GM23248 (cell line): ENCODE measurements around the gene PRR27. TPM values are rescaled to one million over a fixed set of nuclear protein-coding genes. Genes with fewer than 3 reads are reported as not detected.

Experiments
- DNase-seq: peaks from one replicate; pipeline ENCODE4 v3.0.0-alpha.2; 2015
- H2AFZ ChIP-seq: fragments of 200-600 bp; sonication (generic); 2 replicates; pipeline ENCODE4 v1.6.1; 2016; ENCODE audit warnings: antibody characterized with exemption
- H3F3A ChIP-seq: fragments of 200-600 bp; sonication (generic); 2 replicates; pipeline ENCODE4 v1.6.1; 2016; ENCODE audit warnings: mild to moderate bottlenecking, antibody characterized with exemption, mixed run types; ENCODE audit not compliant: insufficient read depth
- H3K27ac ChIP-seq: fragments of 200-600 bp; sonication (generic); 2 replicates; pipeline ENCODE4 v1.5.1; 2016; ENCODE audit warnings: mild to moderate bottlenecking
- H3K27me3 ChIP-seq: fragments of 200-600 bp; sonication (generic); replicated peaks from 2 replicates; pipeline ENCODE4 v1.6.1; 2016; ENCODE audit warnings: mild to moderate bottlenecking; ENCODE audit not compliant: insufficient read depth
- H3K36me3 ChIP-seq: fragments of 200-600 bp; sonication (generic); 2 replicates; pipeline ENCODE4 v1.6.1; 2016; ENCODE audit warnings: low read depth, mild to moderate bottlenecking
- H3K4me1 ChIP-seq: fragments of 200-600 bp; sonication (generic); 2 replicates; pipeline ENCODE4 v1.6.1; 2016; ENCODE audit warnings: mild to moderate bottlenecking; ENCODE audit not compliant: insufficient read depth
- H3K4me2 ChIP-seq: fragments of 200-600 bp; sonication (generic); one replicate; pipeline ENCODE4 v1.6.1; 2016; ENCODE audit warnings: mild to moderate bottlenecking; ENCODE audit not compliant: unreplicated experiment
- H3K4me3 ChIP-seq: fragments of 200-600 bp; sonication (generic); 2 replicates; pipeline ENCODE4 v1.5.1; 2016; ENCODE audit warnings: mild to moderate bottlenecking
- H3K79me2 ChIP-seq: fragments of 200-600 bp; sonication (generic); 2 replicates; pipeline ENCODE4 v1.6.1; 2016; ENCODE audit warnings: mild to moderate bottlenecking; ENCODE audit not compliant: insufficient read depth
- H3K9ac ChIP-seq: fragments of 200-600 bp; sonication (generic); 2 replicates; pipeline ENCODE4 v1.6.1; 2016; ENCODE audit warnings: mild to moderate bottlenecking
- H3K9me2 ChIP-seq: fragments of 200-600 bp; sonication (generic); 2 replicates; pipeline ENCODE4 v1.6.1; 2016; ENCODE audit warnings: mixed run types, mild to moderate bottlenecking, moderate library complexity; ENCODE audit not compliant: insufficient read depth
- H3K9me3 ChIP-seq: fragments of 200-600 bp; sonication (generic); one replicate; pipeline ENCODE4 v1.6.1; 2017; ENCODE audit warnings: low read depth
- H4K20me1 ChIP-seq: fragments of 200-600 bp; sonication (generic); 2 replicates; pipeline ENCODE4 v1.6.0; 2016; ENCODE audit not compliant: insufficient read depth
- EZH2 ChIP-seq: fragments of 200-600 bp; sonication (generic); IDR thresholded peaks from 2 replicates; pipeline ENCODE4 v1.6.1; 2018; ENCODE audit warnings: antibody characterized with exemption, mild to moderate bottlenecking; ENCODE audit not compliant: insufficient read depth, poor library complexity, severe bottlenecking
- EZH2phosphoT487 ChIP-seq: fragments of 200-600 bp; sonication (generic); IDR thresholded peaks from 2 replicates; pipeline ENCODE4 v1.6.1; 2018; ENCODE audit warnings: antibody characterized with exemption, moderate library complexity, mild to moderate bottlenecking, low read depth; ENCODE audit not compliant: insufficient read depth
- WGBS, 2 experiments: methylation state at CpG; one replicate each; pipeline ENCODE4 v1.1.6; 2015 to 2017; ENCODE audit warnings: low lambda C conversion rate in 2 of 2, low coverage in 1 of 2; ENCODE audit errors: missing lambda C conversion rate in 2 of 2; 5-methylcytosine and 5-hydroxymethylcytosine counted together
- in situ Hi-C: fragments of 300-500 bp; cut with MboI; formaldehyde crosslinking; loops from 2 replicates; pipeline ENCODE4 v1.15.0; 2020
- polyA plus RNA-seq: library from polyadenylated mRNA; unstranded; fragments of >200 nt; fragmentation: Nextera tagmentation; extraction: Ambion mirVana; gene quantifications from 2 replicates; pipeline ENCODE4 v1.2.1, GENCODE V29; 2016
- total RNA-seq: library from RNA; depleted of rRNA; stranded (reverse); fragments of >200 nt; shearing (Covaris generic); gene quantifications from 2 replicates; pipeline ENCODE4 v1.2.3, GENCODE V29; 2014

The PRR27 gene
- total and polyA plus RNA-seq, 2 experiments from 2014 or later: not detected

DNA sequence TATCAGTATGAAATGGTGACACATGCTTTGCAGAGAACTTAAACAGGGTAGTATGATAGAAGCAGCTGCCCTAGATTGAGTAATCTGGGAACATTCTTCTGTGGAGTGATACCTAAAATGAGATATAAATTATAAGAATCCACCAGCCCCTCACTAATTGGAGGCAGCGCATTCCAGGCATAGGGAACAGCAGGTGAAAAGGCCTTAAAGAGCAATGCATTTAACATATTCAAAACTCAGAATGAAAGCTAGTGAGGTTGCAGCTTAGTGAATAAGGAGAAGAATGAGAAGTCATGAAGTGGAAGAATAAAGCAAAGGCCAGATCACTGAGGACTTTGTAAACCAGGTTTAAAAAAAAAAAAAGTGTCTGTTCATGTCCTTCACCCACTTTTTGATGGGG lies 36.5 kb downstream of the PRR27 start:
- DNase-seq: no peak
- no peaks in the 10 kb centered on the region for H4K20me1 ChIP-seq
- H3K4me1 ChIP-seq: no peaks in the 10 kb centered on the region
- H3K9ac ChIP-seq: no peak overlapping the region
- no peaks in the 10 kb centered on the region for H3K9me2 ChIP-seq
- no peak overlapping the region for H3K4me3 ChIP-seq
- no peak for TF ChIP-seq EZH2phosphoT487
- TF ChIP-seq EZH2: no peak
- H3F3A ChIP-seq: no peaks in the 10 kb centered on the region
- no peaks in the 10 kb centered on the region for H3K79me2 ChIP-seq
- H3K4me2 ChIP-seq: no peak overlapping the region
- no peak overlapping the region for H2AFZ ChIP-seq
- in situ Hi-C loops: loop anchor here (25.0 kb wide), 1 partner anchor 503 kb away; no protein-coding TSS in a partner anchor
- no peaks in the 10 kb centered on the region for H3K36me3 ChIP-seq
- no peaks in the 10 kb centered on the region for H3K9me3 ChIP-seq
- H3K27ac ChIP-seq: no peak overlapping the region
- 13 to 29% methylated on average over 1 of the region's 1 CpG for WGBS, 2 experiments
- H3K27me3 ChIP-seq: no peaks in the 10 kb centered on the region

DNA sequence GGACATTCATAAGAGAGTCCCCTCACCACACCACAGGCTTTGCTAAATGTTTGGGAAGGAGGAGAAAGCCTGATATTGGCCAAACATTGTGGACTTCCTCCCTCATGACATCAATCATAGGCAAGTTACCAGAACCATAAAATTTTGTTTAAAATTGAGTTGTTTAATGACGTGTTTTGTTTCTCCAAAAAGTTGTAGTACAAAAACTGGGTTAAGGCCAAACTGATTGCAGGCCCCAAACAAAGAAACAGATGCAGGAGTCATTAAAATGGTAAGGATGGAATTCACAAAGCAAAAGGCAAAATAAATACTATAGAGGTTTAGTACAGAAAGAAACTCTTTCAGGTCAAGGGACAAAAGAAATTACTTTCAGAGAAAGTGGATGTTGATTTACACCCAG lies 37.6 kb downstream of the PRR27 start:
- TF ChIP-seq EZH2 (no peak), EZH2phosphoT487 (no peak)
- Histone ChIP-seq H3K4me2 (no peak overlapping the region), H2AFZ (no peak overlapping the region), H3K4me3 (no peak overlapping the region), H3K9me2 (no peaks in the 10 kb centered on the region), H4K20me1 (no peaks in the 10 kb centered on the region), H3K9me3 (no peaks in the 10 kb centered on the region), H3K27ac (no peak overlapping the region), H3K9ac (no peak overlapping the region), H3K36me3 (no peaks in the 10 kb centered on the region), H3F3A (no peaks in the 10 kb centered on the region), H3K79me2 (no peaks in the 10 kb centered on the region), H3K4me1 (no peaks in the 10 kb centered on the region), H3K27me3 (no peaks in the 10 kb centered on the region)
- no peak for DNase-seq
- in situ Hi-C loops: loop anchor here (25.0 kb wide), 1 partner anchor 504 kb away; no protein-coding TSS in a partner anchor
- WGBS, 2 experiments: 6 to 9% methylated on average over 1 of the region's 1 CpG

DNA sequence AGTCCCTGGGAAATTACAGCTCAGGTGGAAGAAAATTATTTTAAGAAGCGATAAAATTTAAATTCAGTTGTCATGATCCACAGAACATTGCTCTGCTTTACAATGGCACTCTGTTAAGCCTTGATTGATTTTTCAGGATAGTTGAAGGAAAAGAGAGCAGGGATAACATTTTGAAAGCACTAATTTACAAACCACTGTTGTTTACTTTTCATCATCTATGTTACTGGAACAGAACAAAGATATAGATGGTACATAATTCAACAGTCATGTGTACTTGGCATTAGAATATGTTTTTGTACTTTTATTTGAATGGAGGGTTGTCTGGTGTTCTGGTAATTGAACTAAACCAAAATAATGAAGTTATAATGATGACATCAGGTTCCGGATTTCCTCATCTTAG lies 38.9 kb downstream of the PRR27 start:
- Histone ChIP-seq H3K9me2 (no peaks in the 10 kb centered on the region), H3K9me3 (no peaks in the 10 kb centered on the region), H3K79me2 (no peaks in the 10 kb centered on the region), H4K20me1 (no peaks in the 10 kb centered on the region), H3K4me2 (no peak overlapping the region), H2AFZ (no peak overlapping the region), H3F3A (no peaks in the 10 kb centered on the region), H3K27me3 (no peaks in the 10 kb centered on the region), H3K9ac (no peak overlapping the region), H3K27ac (no peak overlapping the region), H3K4me1 (no peaks in the 10 kb centered on the region), H3K36me3 (no peaks in the 10 kb centered on the region), H3K4me3 (no peak overlapping the region)
- 39 to 50% methylated on average over 2 of the region's 2 CpGs for WGBS, 2 experiments
- no peak for DNase-seq
- no peak for TF ChIP-seq EZH2
- no peak for TF ChIP-seq EZH2phosphoT487
- in situ Hi-C loops: loop anchor here (25.0 kb wide), 1 partner anchor 506 kb away; no protein-coding TSS in a partner anchor

DNA sequence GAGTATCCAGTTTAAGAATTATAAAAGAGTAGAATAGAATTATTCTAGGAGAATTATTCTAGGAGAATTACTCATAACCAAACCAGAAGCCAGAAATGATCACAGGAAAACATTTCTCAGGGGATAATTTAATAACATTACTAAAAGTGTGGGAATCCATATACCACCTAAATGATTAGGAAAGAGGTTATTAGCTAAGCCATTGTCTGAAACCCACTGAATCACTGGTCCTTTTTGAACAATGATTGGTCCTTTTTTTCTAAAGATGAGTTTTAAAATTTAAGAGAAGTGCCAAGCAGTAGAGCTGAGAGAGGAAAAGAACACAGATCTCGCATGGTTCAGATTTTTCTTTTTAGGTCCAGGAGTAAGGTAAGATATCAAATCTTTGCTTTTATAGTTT lies 41.4 kb downstream of the PRR27 start, which contains the start of gene ODAM:
Gene ODAM, plus strand, starts transcription at position 301 of the 400 bp plus-strand sequence. CDS start 819 bp downstream, outside the sequence.
- Histone ChIP-seq H3F3A (no peaks in the 10 kb centered on the region), H3K27me3 (no peaks in the 10 kb centered on the region), H3K27ac (no peak within 1 kb of the TSS), H3K4me3 (no peak within 1 kb of the TSS), H3K9ac (no peak within 1 kb of the TSS), H3K4me1 (no peaks in the 10 kb centered on the region), H3K4me2 (no peak within 1 kb of the TSS), H3K79me2 (no peaks in the 10 kb centered on the region), H3K9me2 (no peaks in the 10 kb centered on the region), H2AFZ (no peak within 1 kb of the TSS), H3K9me3 (no peaks in the 10 kb centered on the region), H4K20me1 (no peaks in the 10 kb centered on the region), H3K36me3 (no peaks in the 10 kb centered on the region)
- in situ Hi-C loops: loop anchor here (25.0 kb wide), 1 partner anchor 508 kb away; no protein-coding TSS in a partner anchor
- TF ChIP-seq EZH2phosphoT487: no peak
- no peak for TF ChIP-seq EZH2
- no peak for DNase-seq
- WGBS, 2 experiments: 34 to 35% methylated on average over 1 of the region's 1 CpG

DNA sequence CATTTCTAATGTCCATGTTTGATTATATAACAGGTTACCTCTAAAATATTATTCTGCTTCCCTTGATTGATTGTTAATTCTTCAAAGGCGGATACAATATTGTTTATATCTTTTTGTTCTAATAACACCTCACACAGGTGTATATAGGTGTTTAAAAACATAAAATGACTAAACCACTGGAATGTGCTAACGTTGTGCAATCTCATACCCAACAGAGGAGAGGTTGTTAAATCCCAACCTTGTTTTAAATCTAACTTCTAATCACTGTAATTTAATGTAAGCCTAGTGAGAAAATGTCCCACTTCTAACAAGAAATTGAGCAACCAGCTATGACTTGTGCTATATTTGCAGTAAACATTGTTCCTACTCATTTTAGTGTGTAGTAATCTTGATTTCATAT lies 42.8 kb downstream of the PRR27 start:
- 10 to 13% methylated on average over 2 of the region's 2 CpGs for WGBS, 2 experiments
- no peak overlapping the region for H3K9ac ChIP-seq
- no peak overlapping the region for H2AFZ ChIP-seq
- H3K4me3 ChIP-seq: no peak overlapping the region
- no peak overlapping the region for H3K27ac ChIP-seq
- no peak overlapping the region for H3K4me2 ChIP-seq
- no peaks in the 10 kb centered on the region for H3K9me2 ChIP-seq
- H3K79me2 ChIP-seq: no peaks in the 10 kb centered on the region
- no peaks in the 10 kb centered on the region for H3K4me1 ChIP-seq
- no peaks in the 10 kb centered on the region for H3K9me3 ChIP-seq
- in situ Hi-C loops: loop anchor here (25.0 kb wide), 1 partner anchor 510 kb away; no protein-coding TSS in a partner anchor
- no peak for DNase-seq
- TF ChIP-seq EZH2 (no peak), EZH2phosphoT487 (no peak)
- H3K27me3 ChIP-seq: no peaks in the 10 kb centered on the region
- H3F3A ChIP-seq: no peaks in the 10 kb centered on the region
- no peaks in the 10 kb centered on the region for H3K36me3 ChIP-seq
- H4K20me1 ChIP-seq: no peaks in the 10 kb centered on the region
